ENCODE data around the gene SEPTIN8.

DNA sequence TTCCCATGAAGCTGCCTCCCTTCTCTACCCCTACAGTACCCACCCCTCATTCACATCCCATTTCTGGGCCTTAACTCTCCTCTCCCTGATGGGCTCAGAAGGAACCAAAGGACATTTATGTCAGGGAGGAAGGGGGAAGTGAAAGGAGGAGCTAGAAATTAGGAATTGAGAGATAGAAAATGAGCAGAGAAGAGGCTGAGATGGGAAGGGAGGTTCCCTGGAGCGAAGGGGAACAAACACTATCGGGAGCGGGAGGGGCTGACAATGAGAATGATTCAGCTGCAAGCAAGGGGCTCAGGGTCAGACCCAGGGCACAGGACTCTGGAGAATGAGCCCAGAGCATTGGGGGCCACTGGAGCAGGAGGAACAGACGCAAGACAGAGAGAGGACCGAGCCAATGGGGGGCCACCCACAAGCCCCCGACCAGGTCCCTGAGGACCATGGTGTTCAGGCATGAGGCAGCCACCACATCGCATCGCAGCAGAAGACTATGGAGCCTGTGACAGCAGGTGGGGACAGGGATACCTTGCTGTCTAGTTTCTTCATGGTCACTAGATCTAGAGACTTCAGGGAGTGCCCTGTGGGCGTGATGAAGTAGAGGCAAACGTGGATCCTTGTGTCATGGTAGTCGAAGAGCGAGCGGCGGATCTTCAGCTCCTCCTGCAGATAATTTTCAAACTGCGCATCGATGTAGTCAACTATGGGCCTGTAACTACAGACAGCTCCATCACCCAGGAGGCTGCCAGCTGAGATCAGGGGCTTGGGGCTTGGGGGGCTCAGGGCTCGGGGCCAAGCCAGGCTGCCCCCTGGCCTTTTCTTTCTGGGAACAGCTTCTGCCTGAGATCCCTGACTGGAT, 13.6 kb downstream of the SEPTIN8 start:
- no peak for TF ChIP-seq NFRKB (IDR thresholded peaks at IDR 0.05)
- no peak for TF ChIP-seq SP1 (IDR thresholded peaks at IDR 0.05)
- TF ChIP-seq SUZ12 (IDR thresholded peaks at IDR 0.05) = no peak

Measured in HEK293T (cell line).